Adrenal gland (tissue), 12 donors: Measurements from ENCODE around the gene ZNF467. TPM values are rescaled to one million over a fixed set of nuclear protein-coding genes. Genes with fewer than 3 reads are reported as not detected.

Experiments
- DNase-seq, 7 donors: peaks; one replicate each; pipeline ENCODE4 v3.0.0-alpha.2; 2019 to 2020
- H3K27ac ChIP-seq, 5 donors: fragments of 200-600 bp; sonication (generic) in 4 of 5; 1 replicate in 3 of 5; 2 replicates in 2 of 5; pipeline versions ENCODE4 v1.5.1 to v1.8.0; 2016 to 2020; ENCODE audit warnings: mild to moderate bottlenecking in 1 of 5
- H3K27me3 ChIP-seq: fragments of 200-600 bp; 2 replicates; pipeline ENCODE4 v1.8.0; 2021
- H3K36me3 ChIP-seq, 2 donors: fragments of 200-600 bp; replicated peaks in 1 of 2; 1 replicate in 1 of 2; 2 replicates in 1 of 2; pipeline versions ENCODE4 v1.5.1 to v1.8.0; 2018 to 2022
- H3K4me1 ChIP-seq, 2 donors: fragments of 200-600 bp; replicated peaks in 1 of 2; 1 replicate in 1 of 2; 2 replicates in 1 of 2; pipeline versions ENCODE4 v1.5.1 to v1.8.0; 2018 to 2021
- H3K4me3 ChIP-seq, 4 donors: fragments of 200-600 bp; sonication (generic) in 3 of 4; one replicate each; pipeline ENCODE4 v1.5.1; 2016 to 2018
- H3K9me3 ChIP-seq, 3 donors: fragments of 200-600 bp; sonication (generic) in 1 of 3; replicated peaks in 1 of 3; 1 replicate in 2 of 3; 2 replicates in 1 of 3; pipeline versions ENCODE4 v1.5.1 to v1.8.0; 2016 to 2021
- CTCF ChIP-seq, 6 experiments: fragments of 450-650 bp in 4 of 6; fragments of 200-600 bp in 2 of 6; sonication (generic) in 1 of 6; IDR thresholded peaks; 1 replicate in 5 of 6; 2 replicates in 1 of 6; pipeline versions ENCODE4 v1.5.1 to v1.8.0; 2016 to 2021; ENCODE audit warnings: antibody characterized with exemption in 6 of 6, mild to moderate bottlenecking in 2 of 6, moderate library complexity in 1 of 6
- POLR2A ChIP-seq, 2 donors: fragments of 450-650 bp; IDR thresholded peaks; one replicate each; pipeline ENCODE4 v1.6.1; 2017; ENCODE audit warnings: antibody characterized with exemption in 2 of 2, mild to moderate bottlenecking in 2 of 2, moderate library complexity in 1 of 2
- WGBS, 4 donors: extraction: QIAGEN DNeasy Blood & Tissue Kit in 2 of 4; methylation state at CpG; one replicate each; pipeline versions ENCODE4 v1.1.5 to v1.1.7; 2013 to 2017; 5-methylcytosine and 5-hydroxymethylcytosine counted together
- intact Hi-C, 2 donors: fragments of 100-400 bp; cut with DNase I; formaldehyde crosslinking; loops; one replicate each; pipeline versions ENCODE4 v1.14.1 to v1.15.0; 2022 to 2023
- polyA plus RNA-seq, 3 donors: library from polyadenylated mRNA; stranded (reverse); fragments of 200-250 nt in 2 of 3; fragments of 350-450 nt in 1 of 3; fragmentation: Illumina TruSeq in 1 of 3; extraction: RNeasy Lipid Tissue Mini Kit (QIAGEN cat#74804) in 1 of 3; gene quantifications; one replicate each; pipeline ENCODE4 v1.2.3, GENCODE V29; 2013 to 2014
- total RNA-seq, 9 donors: library from RNA; depleted of rRNA in 4 of 9; stranded (reverse); fragments of >200 nt in 4 of 9; fragments of 120-200 nt in 1 of 9; fragmentation: NEBNext Ultra II Directional in 1 of 9; extraction: Animal tissue kit (Norgen Biotek cat#: 25700) in 1 of 9; gene quantifications; one replicate each; pipeline versions ENCODE4 v1.1.0 to v1.2.4, GENCODE V29; 2013 to 2023
- donor health status: healthy with polysubstance abuse.
- donor health status: Bipolar disorder and iron deficiency.
- donor health status: DM: yes; HTN: yes; CAD: no.
- donor health status: DM: no; HTN: no; CAD: no.
- donor health status: DM: no; HTN: no; CAD: no.
- donor health status: DM: yes; HTN: yes; CAD: no.

The ZNF467 gene
- total and polyA plus RNA-seq, 12 donors = 1.2 to 44.2 (median 18.6) TPM

- peaks cover 7 to 15% of the 10 kb centered on the region in 2 donors for H3K4me1 ChIP-seq
- DNase-seq = peak in 4 of 7 donors; percentile 8 to 44 (median 15)
- intact Hi-C loops = no loop called here
Observed at GRCh38 chr7:149719050-149719899, 54.1 kb downstream of the ZNF467 start.

GRCh38 chr7:149718730-149719049 lies 54.7 kb downstream of the ZNF467 start:
- WGBS, 4 donors = 96 to 99% (median 98%) methylated on average over 6 of the region's 6 CpGs
- H3K4me1 ChIP-seq = peaks cover 7 to 21% of the 10 kb centered on the region in 2 donors
- no peaks in the 10 kb centered on the region for H3K9me3 ChIP-seq

More at GRCh38 chr7:149719050-149719899, 54.1 kb downstream of the ZNF467 start:
- TF ChIP-seq POLR2A (IDR thresholded peaks at IDR 0.05) = no peak
- TF ChIP-seq CTCF (IDR thresholded peaks at IDR 0.05) = no peak
- Histone ChIP-seq H3K27ac (no peak overlapping the region), H3K4me3 (no peak overlapping the region), H3K9me3 (no peaks in the 10 kb centered on the region), H3K27me3 (no peaks in the 10 kb centered on the region), H3K36me3 (peaks cover 0 to 28% of the 10 kb centered on the region in 2 donors)
- 89 to 91% (median 90%) methylated on average over 25 to 29 of the region's 29 CpGs for WGBS, 4 donors

GRCh38 chr7:149717481-149717880 lies 55.9 kb downstream of the ZNF467 start:
- H3K4me1 ChIP-seq = peaks cover 7 to 21% of the 10 kb centered on the region in 2 donors
- no peaks in the 10 kb centered on the region for H3K9me3 ChIP-seq
- H3K27ac ChIP-seq = no peak overlapping the region
- H3K4me3 ChIP-seq = no peak overlapping the region
- peaks cover 0 to 15% of the 10 kb centered on the region in 2 donors for H3K36me3 ChIP-seq
- no peak for TF ChIP-seq CTCF (IDR thresholded peaks at IDR 0.05)
- TF ChIP-seq POLR2A (IDR thresholded peaks at IDR 0.05) = no peak
- H3K27me3 ChIP-seq = no peaks in the 10 kb centered on the region
- DNase-seq = peak in 4 of 7 donors; percentile 6 to 39 (median 11)
- intact Hi-C loops = no loop called here
- 85 to 91% (median 91%) methylated on average over 5 of the region's 5 CpGs for WGBS, 4 donors

More at GRCh38 chr7:149718730-149719049, 54.7 kb downstream of the ZNF467 start:
- no peak for DNase-seq
- intact Hi-C loops = no loop called here
- Histone ChIP-seq H3K27ac (no peak overlapping the region), H3K27me3 (no peaks in the 10 kb centered on the region), H3K4me3 (no peak overlapping the region), H3K36me3 (peaks cover 0 to 25% of the 10 kb centered on the region in 2 donors)
- TF ChIP-seq CTCF (IDR thresholded peaks at IDR 0.05) (no peak), POLR2A (IDR thresholded peaks at IDR 0.05) (no peak)

- H3K27ac ChIP-seq = no peak overlapping the region
- DNase-seq = peak in 3 of 7 donors; percentile 11 to 47 (median 12)
- 98 to 100% (median 99%) methylated on average over 1 to 4 of the region's 4 CpGs for WGBS, 4 donors
- no peaks in the 10 kb centered on the region for H3K27me3 ChIP-seq
- peaks cover 0 to 9% of the 10 kb centered on the region in 2 donors for H3K36me3 ChIP-seq
- H3K4me1 ChIP-seq = peaks cover 7 to 21% of the 10 kb centered on the region in 2 donors
- H3K9me3 ChIP-seq = no peaks in the 10 kb centered on the region
- TF ChIP-seq POLR2A (IDR thresholded peaks at IDR 0.05) (no peak), CTCF (IDR thresholded peaks at IDR 0.05) (no peak)
- intact Hi-C loops = no loop called here
- no peak overlapping the region for H3K4me3 ChIP-seq
Observed at GRCh38 chr7:149716932-149717307, 56.5 kb downstream of the ZNF467 start.
